Activated T-cell treated with anti-CD3 and anti-CD28 coated beads, Interleukin-2, amount 50 U/mL, for 4 hours (primary cell): ENCODE results near the gene SORCS2. TPM values are rescaled to one million over a fixed set of nuclear protein-coding genes. Genes with fewer than 3 reads are reported as not detected.
"Not testable (repeated sequence)": the region's sequence is repeated elsewhere in the genome, so short reads cannot be mapped to it uniquely, and the experiment has no call there.

Experiments
- ATAC-seq, 2 donors: fragments of 200-7000 bp; cut with Tn5 transposase; one replicate each; pipeline ENCODE4 v1.10.0; 2021
- DNase-seq: peaks from one replicate; pipeline ENCODE4 v3.0.0-alpha.2; 2020
- H3K27me3 Mint-ChIP-seq: one replicate; pipeline ENCODE4 v1.8.0; 2021; ENCODE audit warnings: low read depth, mixed read lengths
- H3K36me3 Mint-ChIP-seq: one replicate; pipeline ENCODE4 v1.8.0; 2022; ENCODE audit warnings: mixed read lengths; ENCODE audit not compliant: insufficient read depth
- H3K4me1 Mint-ChIP-seq: one replicate; pipeline ENCODE4 v1.8.0; 2021; ENCODE audit warnings: low read depth, mixed read lengths
- H3K4me3 Mint-ChIP-seq: one replicate; pipeline ENCODE4 v1.8.0; 2021; ENCODE audit warnings: mild to moderate bottlenecking, moderate library complexity, mixed read lengths
- H3K9me3 Mint-ChIP-seq: one replicate; pipeline ENCODE4 v1.8.0; 2021; ENCODE audit warnings: mixed read lengths
- total RNA-seq, 3 donors: library from RNA; stranded (reverse); gene quantifications; one replicate each; pipeline ENCODE4 v1.2.1, GENCODE V29; 2021

Gene SORCS2
- total RNA-seq, 3 donors from 2014 or later, result 0.18 to 0.43 TPM; not detected in 1

GRCh38 chr4:7590189-7590588 is 397.9 kb downstream of the SORCS2 start:
- H3K9me3 Mint-ChIP-seq, result no peaks in the 10 kb centered on the region
- ATAC-seq, result no peak
- H3K27me3 Mint-ChIP-seq, result peaks cover 14% of the 10 kb centered on the region
- no peaks in the 10 kb centered on the region for H3K4me1 Mint-ChIP-seq
- no peak overlapping the region for H3K4me3 Mint-ChIP-seq
- no peaks in the 10 kb centered on the region for H3K36me3 Mint-ChIP-seq
- no peak for DNase-seq

GRCh38 chr4:7590899-7591298 is 398.6 kb downstream of the SORCS2 start:
- DNase-seq (no peak), ATAC-seq (no peak)
- Mint-ChIP-seq H3K9me3 (no peaks in the 10 kb centered on the region), H3K36me3 (no peaks in the 10 kb centered on the region), H3K4me1 (no peaks in the 10 kb centered on the region), H3K4me3 (no peak overlapping the region), H3K27me3 (peaks cover 18% of the 10 kb centered on the region)

GRCh38 chr4:7591409-7592053 is 399.2 kb downstream of the SORCS2 start:
- Mint-ChIP-seq H3K4me3 (no peak overlapping the region), H3K27me3 (peaks cover 18% of the 10 kb centered on the region), H3K9me3 (no peaks in the 10 kb centered on the region), H3K4me1 (no peaks in the 10 kb centered on the region), H3K36me3 (no peaks in the 10 kb centered on the region)
- DNase-seq (no peak), ATAC-seq (no peak)

- Mint-ChIP-seq H3K36me3 (no peaks in the 10 kb centered on the region), H3K27me3 (peaks cover 16% of the 10 kb centered on the region), H3K4me1 (no peaks in the 10 kb centered on the region), H3K9me3 (no peaks in the 10 kb centered on the region), H3K4me3 (no peak overlapping the region)
- DNase-seq (no peak), ATAC-seq (no peak)
Observed at GRCh38 chr4:7593646-7594412, 401.5 kb downstream of the SORCS2 start.

GRCh38 chr4:7595934-7596461 is 403.7 kb downstream of the SORCS2 start:
- Mint-ChIP-seq H3K27me3 (peaks cover 8% of the 10 kb centered on the region), H3K4me3 (no peak overlapping the region), H3K9me3 (no peaks in the 10 kb centered on the region), H3K36me3 (no peaks in the 10 kb centered on the region), H3K4me1 (no peaks in the 10 kb centered on the region)
- ATAC-seq, result no peak
- DNase-seq, result no peak

- no peak overlapping the region for H3K4me3 Mint-ChIP-seq
- DNase-seq, result no peak
- H3K9me3 Mint-ChIP-seq, result no peaks in the 10 kb centered on the region
- no peaks in the 10 kb centered on the region for H3K4me1 Mint-ChIP-seq
- peaks cover 8% of the 10 kb centered on the region for H3K27me3 Mint-ChIP-seq
- ATAC-seq, result no peak
- no peaks in the 10 kb centered on the region for H3K36me3 Mint-ChIP-seq
Observed at GRCh38 chr4:7596918-7597606, 404.7 kb downstream of the SORCS2 start.

- H3K4me3 Mint-ChIP-seq, result no peak overlapping the region
- peaks cover 5% of the 10 kb centered on the region for H3K9me3 Mint-ChIP-seq
- no peak for DNase-seq
- H3K27me3 Mint-ChIP-seq, result peaks cover 7% of the 10 kb centered on the region
- no peak for ATAC-seq
- no peaks in the 10 kb centered on the region for H3K36me3 Mint-ChIP-seq
- no peaks in the 10 kb centered on the region for H3K4me1 Mint-ChIP-seq
Observed at GRCh38 chr4:7598939-7599790, 406.8 kb downstream of the SORCS2 start.

- peaks cover 5% of the 10 kb centered on the region for H3K9me3 Mint-ChIP-seq
- H3K4me1 Mint-ChIP-seq, result no peaks in the 10 kb centered on the region
- H3K27me3 Mint-ChIP-seq, result peaks cover 7% of the 10 kb centered on the region
- no peak overlapping the region for H3K4me3 Mint-ChIP-seq
- ATAC-seq, result no peak
- DNase-seq, result no peak
- H3K36me3 Mint-ChIP-seq, result no peaks in the 10 kb centered on the region
Observed at GRCh38 chr4:7600247-7600646, 407.9 kb downstream of the SORCS2 start.

- ATAC-seq, DNase-seq, H3K27me3 Mint-ChIP-seq: not testable (repeated sequence)
Observed at GRCh38 chr4:7602166-7602565, 409.8 kb downstream of the SORCS2 start.

GRCh38 chr4:7607156-7607910 is 415.0 kb downstream of the SORCS2 start:
- H3K4me3 Mint-ChIP-seq, result no peak overlapping the region
- no peaks in the 10 kb centered on the region for H3K4me1 Mint-ChIP-seq
- ATAC-seq, result no peak
- H3K27me3 Mint-ChIP-seq, result peaks cover 4% of the 10 kb centered on the region
- peaks cover 5% of the 10 kb centered on the region for H3K9me3 Mint-ChIP-seq
- no peaks in the 10 kb centered on the region for H3K36me3 Mint-ChIP-seq
- DNase-seq, result no peak

More at GRCh38 chr4:7602166-7602565, 409.8 kb downstream of the SORCS2 start:
- not testable (repeated sequence) for H3K4me3 Mint-ChIP-seq, H3K4me1 Mint-ChIP-seq, H3K9me3 Mint-ChIP-seq, H3K36me3 Mint-ChIP-seq

GRCh38 chr4:7608046-7608445 is 415.7 kb downstream of the SORCS2 start:
- peaks cover 4% of the 10 kb centered on the region for H3K27me3 Mint-ChIP-seq

GRCh38 chr4:7609316-7609715 is 417.0 kb downstream of the SORCS2 start:
- Mint-ChIP-seq H3K9me3 (no peaks in the 10 kb centered on the region), H3K27me3 (peaks cover 4% of the 10 kb centered on the region), H3K4me3 (no peak overlapping the region), H3K4me1 (no peaks in the 10 kb centered on the region), H3K36me3 (no peaks in the 10 kb centered on the region)
- DNase-seq (no peak), ATAC-seq (no peak)

More at GRCh38 chr4:7608046-7608445, 415.7 kb downstream of the SORCS2 start:
- H3K4me1 Mint-ChIP-seq, result no peaks in the 10 kb centered on the region
- ATAC-seq, result no peak
- DNase-seq, result no peak
- no peaks in the 10 kb centered on the region for H3K36me3 Mint-ChIP-seq
- H3K9me3 Mint-ChIP-seq, result peaks cover 5% of the 10 kb centered on the region
- H3K4me3 Mint-ChIP-seq, result no peak overlapping the region

- Mint-ChIP-seq H3K9me3 (no peaks in the 10 kb centered on the region), H3K36me3 (no peaks in the 10 kb centered on the region), H3K27me3 (peaks cover 4% of the 10 kb centered on the region), H3K4me3 (no peak overlapping the region), H3K4me1 (no peaks in the 10 kb centered on the region)
- ATAC-seq (no peak), DNase-seq (no peak)
Observed at GRCh38 chr4:7610022-7610670, 417.8 kb downstream of the SORCS2 start.
